OCI-LY7 (cell line): ENCODE data around the gene MYO16.

Experiments
- CTCF ChIP-seq: fragments of 200-600 bp; sonication (generic); conservative IDR thresholded peaks from 2 replicates; pipeline ENCODE4 v1.5.1; 2014; ENCODE audit warnings: mild to moderate bottlenecking, antibody characterized with exemption, low read length, moderate library complexity, mixed read lengths
- EZH2phosphoT487 ChIP-seq: fragments of 200-600 bp; sonication (generic); IDR thresholded peaks from 2 replicates; pipeline ENCODE4 v1.6.1; 2018; ENCODE audit warnings: low read depth, borderline replicate concordance, mild to moderate bottlenecking, mixed run types, antibody characterized with exemption, low read length, moderate library complexity, mixed read lengths

GRCh38 chr13:109205315-109205714 is 575.9 kb downstream of the MYO16 start:
- TF ChIP-seq CTCF, result no peak
- no peak for TF ChIP-seq EZH2phosphoT487
